ENCODE results near the gene MOGAT2.
"Not testable (repeated sequence)": the region's sequence is repeated elsewhere in the genome, so short reads cannot be mapped to it uniquely, and the experiment has no call there.

Gene MOGAT2

GRCh38 chr11:75743711-75744563 is 26.3 kb downstream of the MOGAT2 start:
- TF ChIP-seq, protein P1, sequence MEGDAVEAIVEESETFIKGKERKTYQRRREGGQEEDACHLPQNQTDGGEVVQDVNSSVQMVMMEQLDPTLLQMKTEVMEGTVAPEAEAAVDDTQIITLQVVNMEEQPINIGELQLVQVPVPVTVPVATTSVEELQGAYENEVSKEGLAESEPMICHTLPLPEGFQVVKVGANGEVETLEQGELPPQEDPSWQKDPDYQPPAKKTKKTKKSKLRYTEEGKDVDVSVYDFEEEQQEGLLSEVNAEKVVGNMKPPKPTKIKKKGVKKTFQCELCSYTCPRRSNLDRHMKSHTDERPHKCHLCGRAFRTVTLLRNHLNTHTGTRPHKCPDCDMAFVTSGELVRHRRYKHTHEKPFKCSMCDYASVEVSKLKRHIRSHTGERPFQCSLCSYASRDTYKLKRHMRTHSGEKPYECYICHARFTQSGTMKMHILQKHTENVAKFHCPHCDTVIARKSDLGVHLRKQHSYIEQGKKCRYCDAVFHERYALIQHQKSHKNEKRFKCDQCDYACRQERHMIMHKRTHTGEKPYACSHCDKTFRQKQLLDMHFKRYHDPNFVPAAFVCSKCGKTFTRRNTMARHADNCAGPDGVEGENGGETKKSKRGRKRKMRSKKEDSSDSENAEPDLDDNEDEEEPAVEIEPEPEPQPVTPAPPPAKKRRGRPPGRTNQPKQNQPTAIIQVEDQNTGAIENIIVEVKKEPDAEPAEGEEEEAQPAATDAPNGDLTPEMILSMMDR (IDR thresholded peaks at IDR 0.05; ENCODE audit: low read depth, low read length) = no peak
- DNase-seq (ENCODE audit: extremely low read depth, low read depth) = no peak

- TF ChIP-seq, protein P1 (IDR thresholded peaks at IDR 0.05; ENCODE audit: low read depth, low read length) = no peak
- no peak for DNase-seq (ENCODE audit: extremely low read depth, low read depth)
Measured at GRCh38 chr11:75745807-75746206, 28.2 kb downstream of the MOGAT2 start.

- DNase-seq (ENCODE audit: extremely low read depth, low read depth) = not testable (repeated sequence)
Measured at GRCh38 chr11:75748729-75749273, 31.2 kb downstream of the MOGAT2 start.

GRCh38 chr11:75754933-75755332 is 37.3 kb downstream of the MOGAT2 start:
- not testable (repeated sequence) for DNase-seq (ENCODE audit: extremely low read depth, low read depth)

DNA sequence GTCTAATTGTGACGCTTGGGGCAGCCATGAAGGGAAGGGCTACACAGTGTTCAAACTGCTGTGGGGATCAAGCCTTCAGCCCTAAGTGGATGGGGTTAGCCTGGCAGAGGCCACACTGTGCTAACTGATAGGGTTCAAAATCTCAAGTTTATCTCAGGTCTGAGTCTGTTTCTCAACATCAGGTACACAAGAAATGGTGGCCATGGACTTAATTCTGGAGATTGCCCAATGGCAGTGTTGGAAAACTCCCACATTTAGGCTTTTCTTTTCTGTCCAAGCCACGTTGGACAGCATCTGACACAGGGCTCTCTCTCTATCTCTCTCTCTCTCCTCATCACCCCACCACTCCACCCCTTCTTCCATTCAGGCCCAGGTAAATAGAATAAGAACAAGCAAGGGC is 40.0 kb downstream of the MOGAT2 start:
- TF ChIP-seq, protein P1 (IDR thresholded peaks at IDR 0.05; ENCODE audit: low read depth, low read length) = no peak
- DNase-seq (ENCODE audit: extremely low read depth, low read depth) = no peak

- TF ChIP-seq, protein P1 (IDR thresholded peaks at IDR 0.05; ENCODE audit: low read depth, low read length) = no peak
- DNase-seq (ENCODE audit: extremely low read depth, low read depth) = no peak
Measured at GRCh38 chr11:75759832-75760231, 42.2 kb downstream of the MOGAT2 start.

- DNase-seq (ENCODE audit: extremely low read depth, low read depth) = no peak
- TF ChIP-seq, protein P1 (IDR thresholded peaks at IDR 0.05; ENCODE audit: low read depth, low read length) = no peak
Measured at GRCh38 chr11:75760243-75760642, 42.6 kb downstream of the MOGAT2 start.

GRCh38 chr11:75760710-75761493 is 43.3 kb downstream of the MOGAT2 start:
- TF ChIP-seq, protein P1 (IDR thresholded peaks at IDR 0.05; ENCODE audit: low read depth, low read length) = no peak

More at GRCh38 chr11:75760710-75761493, 43.3 kb downstream of the MOGAT2 start:
- no peak for DNase-seq (ENCODE audit: extremely low read depth, low read depth)
